Measurements from ENCODE around the gene GLCE.

The GLCE gene

DNA sequence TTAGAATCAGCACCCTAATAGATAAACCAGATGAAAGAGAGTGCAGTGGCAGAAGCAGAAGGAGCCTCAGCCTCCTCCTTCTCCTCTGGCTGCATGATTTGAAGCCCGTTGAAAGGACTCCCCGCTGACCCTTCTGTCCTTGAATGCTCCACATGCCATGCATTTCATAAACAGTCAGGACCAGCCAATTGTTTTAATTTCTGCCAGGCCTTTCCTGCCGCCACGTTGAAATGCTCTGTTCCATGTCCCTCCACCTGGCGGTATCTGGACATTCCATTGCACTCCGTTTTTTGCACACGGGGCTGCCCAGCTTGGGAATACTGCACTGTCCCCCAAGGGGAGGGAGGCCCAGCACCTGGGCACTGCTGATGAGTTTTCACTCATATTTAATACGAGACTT, 35.2 kb upstream of the GLCE start:
- Histone ChIP-seq H3K27ac (no peak overlapping the region), H3K36me3 (no peaks in the 10 kb centered on the region), H3K4me3 (ENCODE audit: low read depth in 1 of 2, low read length in 1 of 2) (no peak overlapping the region), H3K27me3 (no peaks in the 10 kb centered on the region), H3K9me3 (no peaks in the 10 kb centered on the region), H3K4me1 (ENCODE audit: control insufficient read depth in 1 of 2, insufficient read depth in 1 of 2, low read depth in 1 of 2, low read length in 1 of 2) (peaks cover 14 to 32% of the 10 kb centered on the region in 2 experiments)
- TF ChIP-seq, protein P1, sequence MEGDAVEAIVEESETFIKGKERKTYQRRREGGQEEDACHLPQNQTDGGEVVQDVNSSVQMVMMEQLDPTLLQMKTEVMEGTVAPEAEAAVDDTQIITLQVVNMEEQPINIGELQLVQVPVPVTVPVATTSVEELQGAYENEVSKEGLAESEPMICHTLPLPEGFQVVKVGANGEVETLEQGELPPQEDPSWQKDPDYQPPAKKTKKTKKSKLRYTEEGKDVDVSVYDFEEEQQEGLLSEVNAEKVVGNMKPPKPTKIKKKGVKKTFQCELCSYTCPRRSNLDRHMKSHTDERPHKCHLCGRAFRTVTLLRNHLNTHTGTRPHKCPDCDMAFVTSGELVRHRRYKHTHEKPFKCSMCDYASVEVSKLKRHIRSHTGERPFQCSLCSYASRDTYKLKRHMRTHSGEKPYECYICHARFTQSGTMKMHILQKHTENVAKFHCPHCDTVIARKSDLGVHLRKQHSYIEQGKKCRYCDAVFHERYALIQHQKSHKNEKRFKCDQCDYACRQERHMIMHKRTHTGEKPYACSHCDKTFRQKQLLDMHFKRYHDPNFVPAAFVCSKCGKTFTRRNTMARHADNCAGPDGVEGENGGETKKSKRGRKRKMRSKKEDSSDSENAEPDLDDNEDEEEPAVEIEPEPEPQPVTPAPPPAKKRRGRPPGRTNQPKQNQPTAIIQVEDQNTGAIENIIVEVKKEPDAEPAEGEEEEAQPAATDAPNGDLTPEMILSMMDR (IDR thresholded peaks at IDR 0.05) = no peak

GRCh38 chr15:69126054-69126469, 34.4 kb upstream of the GLCE start:
- Histone ChIP-seq H3K9me3 (no peaks in the 10 kb centered on the region), H3K4me3 (ENCODE audit: low read depth in 1 of 2, low read length in 1 of 2) (peak overlapping the region in 1 of 2 experiments; percentile 31), H3K36me3 (no peaks in the 10 kb centered on the region), H3K4me1 (ENCODE audit: control insufficient read depth in 1 of 2, insufficient read depth in 1 of 2, low read depth in 1 of 2, low read length in 1 of 2) (peaks cover 14 to 32% of the 10 kb centered on the region in 2 experiments), H3K27ac (no peak overlapping the region), H3K27me3 (no peaks in the 10 kb centered on the region)
- TF ChIP-seq, protein P1 (IDR thresholded peaks at IDR 0.05) = no peak

GRCh38 chr15:69127306-69127705, 33.1 kb upstream of the GLCE start:
- Histone ChIP-seq H3K4me3 (ENCODE audit: low read depth in 1 of 2, low read length in 1 of 2) (no peak overlapping the region), H3K36me3 (no peaks in the 10 kb centered on the region), H3K27me3 (no peaks in the 10 kb centered on the region), H3K27ac (no peak overlapping the region), H3K9me3 (no peaks in the 10 kb centered on the region), H3K4me1 (ENCODE audit: control insufficient read depth in 1 of 2, insufficient read depth in 1 of 2, low read depth in 1 of 2, low read length in 1 of 2) (peaks cover 14 to 40% of the 10 kb centered on the region in 2 experiments)
- TF ChIP-seq, protein P1 (IDR thresholded peaks at IDR 0.05) = no peak

DNA sequence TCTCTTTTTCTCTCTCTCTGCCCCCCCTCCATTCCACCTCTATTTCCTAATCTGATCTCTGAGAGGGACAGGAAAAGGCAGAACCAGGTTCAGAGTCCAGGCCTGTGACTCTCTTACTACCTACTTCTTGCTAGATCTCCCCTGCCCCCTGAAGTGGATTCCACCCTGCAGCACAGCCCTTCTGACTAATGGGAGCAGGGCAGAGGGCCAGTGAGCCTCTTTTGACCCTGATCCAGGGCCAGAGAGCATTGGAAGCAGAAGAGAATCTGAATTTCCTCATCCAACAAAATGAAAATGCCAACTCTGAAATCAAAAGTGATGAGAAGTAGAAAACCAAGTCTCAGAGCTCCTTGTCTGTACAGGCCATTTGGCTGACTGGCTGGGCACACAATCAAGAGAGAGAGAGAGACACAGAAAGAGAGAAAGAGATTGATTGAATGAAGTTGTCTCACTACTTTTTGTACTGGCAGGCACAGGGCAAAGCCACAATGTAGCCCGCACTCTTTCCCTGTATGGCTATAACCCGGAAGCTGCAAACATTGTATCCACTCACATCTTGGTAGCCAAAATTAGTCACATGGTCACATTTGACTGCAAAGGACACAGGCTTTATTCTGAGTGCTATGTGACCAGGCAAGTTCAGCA, 31.6 kb upstream of the GLCE start:
- H3K9me3 ChIP-seq = no peaks in the 10 kb centered on the region
- H3K4me3 ChIP-seq (ENCODE audit: low read depth in 1 of 2, low read length in 1 of 2) = no peak overlapping the region
- H3K27me3 ChIP-seq = no peaks in the 10 kb centered on the region
- H3K36me3 ChIP-seq = no peaks in the 10 kb centered on the region
- H3K4me1 ChIP-seq (ENCODE audit: control insufficient read depth in 1 of 2, insufficient read depth in 1 of 2, low read depth in 1 of 2, low read length in 1 of 2) = peaks cover 14 to 40% of the 10 kb centered on the region in 2 experiments
- no peak overlapping the region for H3K27ac ChIP-seq
- TF ChIP-seq, protein P1 (IDR thresholded peaks at IDR 0.05) = no peak

DNA sequence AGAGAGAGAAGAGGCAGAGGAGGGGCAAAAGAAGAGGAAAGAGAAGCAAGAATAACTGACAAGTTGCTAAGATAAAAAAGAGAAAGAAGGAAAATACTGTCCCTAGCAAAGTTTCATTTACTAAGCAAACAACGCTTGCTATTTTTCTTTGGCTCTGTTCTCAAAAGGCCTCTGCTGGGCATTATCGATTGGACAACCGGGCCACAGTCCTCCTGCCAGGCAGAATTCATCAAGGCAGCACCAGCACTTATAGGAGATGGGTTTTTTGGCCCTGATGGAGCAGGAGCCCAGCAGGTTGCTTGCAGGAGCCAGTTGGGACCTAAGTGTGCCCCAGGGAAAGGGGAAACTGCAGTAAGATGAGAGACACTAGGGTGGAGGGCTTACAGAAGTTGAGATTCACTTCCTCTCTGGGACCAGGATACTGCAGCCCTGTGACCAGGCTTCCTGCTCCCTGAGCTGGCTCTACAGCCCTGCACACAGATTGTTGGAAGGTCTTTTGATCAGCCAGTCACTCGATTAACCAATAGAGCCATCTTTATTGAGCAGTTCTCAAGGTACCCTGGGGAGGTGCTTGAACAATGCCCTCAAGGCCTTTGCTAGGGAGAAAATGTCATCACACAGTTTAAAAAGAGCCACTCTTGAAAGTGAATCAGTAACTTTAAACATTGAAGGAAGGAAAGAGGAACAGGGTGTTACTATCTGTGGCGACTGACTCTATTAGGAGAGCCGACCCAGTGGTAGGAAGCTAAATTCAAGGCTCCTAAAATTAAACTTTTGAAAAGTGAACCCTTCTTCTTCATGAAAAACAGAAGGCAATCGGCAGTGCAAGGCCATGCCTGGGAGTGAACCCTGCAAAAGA, 28.8 kb upstream of the GLCE start:
- TF ChIP-seq, protein P1 (IDR thresholded peaks at IDR 0.05) = no peak
- Histone ChIP-seq H3K27me3 (peaks cover 7% of the 10 kb centered on the region), H3K4me3 (ENCODE audit: low read depth in 1 of 2, low read length in 1 of 2) (no peak overlapping the region), H3K4me1 (ENCODE audit: control insufficient read depth in 1 of 2, insufficient read depth in 1 of 2, low read depth in 1 of 2, low read length in 1 of 2) (peaks cover 2 to 23% of the 10 kb centered on the region in 2 experiments), H3K9me3 (no peaks in the 10 kb centered on the region), H3K36me3 (no peaks in the 10 kb centered on the region), H3K27ac (no peak overlapping the region)
